ENCODE results near the gene ANGPTL4.

The ANGPTL4 gene

DNA sequence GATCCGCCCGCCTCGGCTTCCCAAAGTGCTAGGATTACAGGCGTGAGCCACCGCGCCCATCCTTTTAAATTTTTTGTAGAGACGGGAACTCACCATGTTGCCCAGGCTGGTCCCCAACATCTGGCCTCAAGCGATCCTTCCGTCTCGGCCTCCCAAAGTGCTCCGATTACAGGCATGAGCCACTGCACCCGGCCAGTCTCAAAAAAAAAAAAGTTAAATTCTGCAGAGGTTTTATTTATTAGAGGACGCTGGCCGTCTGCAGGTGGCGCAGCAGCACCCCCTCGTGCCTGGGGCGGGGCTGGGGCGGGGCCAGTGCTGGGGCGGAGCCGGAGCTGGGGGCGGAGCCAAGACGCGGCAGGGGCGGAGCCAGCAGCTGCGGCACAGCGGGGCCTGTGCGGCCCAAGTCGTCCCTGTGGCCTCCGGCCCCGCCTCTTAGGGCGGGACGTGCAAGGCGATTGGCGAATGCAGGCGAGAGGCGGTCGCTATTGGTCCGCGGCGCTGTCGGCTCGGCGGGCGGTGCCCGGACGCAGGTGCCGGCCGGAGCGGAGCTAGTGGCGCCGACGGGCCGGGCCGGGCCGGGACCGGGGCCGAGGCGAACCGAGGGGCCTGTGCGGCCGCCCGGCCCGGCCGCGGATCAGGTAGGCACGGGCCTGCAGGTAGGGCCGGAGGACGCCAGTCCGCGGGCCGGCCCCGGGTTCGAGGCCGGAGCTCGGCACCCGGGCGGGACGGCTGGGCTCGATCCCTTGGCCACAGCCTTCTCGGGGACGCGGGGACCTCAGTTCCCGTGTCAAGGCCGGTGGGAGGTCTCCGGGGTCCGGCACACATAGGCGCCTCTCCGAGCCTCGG is 49.1 kb downstream of the ANGPTL4 start, which contains the start of gene MARCHF2:
Gene MARCHF2, plus strand, starts transcription at position 523 of the 846 bp plus-strand sequence. CDS start 8,536 bp downstream, outside the sequence.
- in situ Hi-C loops (cut with HindIII; ENCODE audit: low sequenced_read_pairs), result no loop called here

DNA sequence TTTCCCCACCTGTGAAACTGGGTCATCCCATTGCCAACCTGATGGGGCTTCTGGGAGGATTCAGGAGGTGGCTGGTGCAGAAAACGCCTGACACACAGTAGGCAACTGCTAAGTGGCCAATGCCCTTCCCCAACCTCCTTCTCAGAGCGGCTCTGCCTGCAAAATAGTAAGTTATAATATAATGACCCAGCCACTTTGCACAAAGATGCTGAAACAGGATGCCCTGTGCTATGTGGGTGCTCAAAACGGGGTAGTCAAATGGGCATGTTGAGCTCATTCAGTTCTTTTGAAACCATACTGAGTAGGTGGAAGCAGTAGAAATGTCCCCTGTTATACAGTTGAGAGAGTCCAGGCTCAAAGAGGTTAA is 49.7 kb downstream of the ANGPTL4 start:
- in situ Hi-C loops (cut with HindIII; ENCODE audit: low sequenced_read_pairs), result no loop called here

DNA sequence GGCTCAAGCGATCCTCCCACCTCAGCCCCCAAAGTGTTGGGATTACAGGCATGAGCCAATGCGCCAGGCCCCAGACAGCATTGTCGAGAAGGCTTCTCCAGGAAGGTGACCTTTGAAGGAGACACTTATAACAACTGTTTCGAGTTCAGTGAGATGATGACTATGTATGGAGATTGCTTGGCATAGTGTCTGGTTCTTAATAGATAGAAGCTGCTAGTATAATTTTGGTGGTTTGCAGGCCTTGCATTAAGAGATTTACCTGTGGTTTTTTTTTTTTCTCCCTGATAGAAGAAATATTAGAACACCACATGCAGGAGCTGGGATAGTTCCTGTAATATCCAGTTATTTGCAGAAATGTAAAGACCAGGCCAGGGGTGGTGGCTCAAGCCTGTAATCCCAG is 52.8 kb downstream of the ANGPTL4 start:
- in situ Hi-C loops (cut with HindIII; ENCODE audit: low sequenced_read_pairs), result no loop called here

DNA sequence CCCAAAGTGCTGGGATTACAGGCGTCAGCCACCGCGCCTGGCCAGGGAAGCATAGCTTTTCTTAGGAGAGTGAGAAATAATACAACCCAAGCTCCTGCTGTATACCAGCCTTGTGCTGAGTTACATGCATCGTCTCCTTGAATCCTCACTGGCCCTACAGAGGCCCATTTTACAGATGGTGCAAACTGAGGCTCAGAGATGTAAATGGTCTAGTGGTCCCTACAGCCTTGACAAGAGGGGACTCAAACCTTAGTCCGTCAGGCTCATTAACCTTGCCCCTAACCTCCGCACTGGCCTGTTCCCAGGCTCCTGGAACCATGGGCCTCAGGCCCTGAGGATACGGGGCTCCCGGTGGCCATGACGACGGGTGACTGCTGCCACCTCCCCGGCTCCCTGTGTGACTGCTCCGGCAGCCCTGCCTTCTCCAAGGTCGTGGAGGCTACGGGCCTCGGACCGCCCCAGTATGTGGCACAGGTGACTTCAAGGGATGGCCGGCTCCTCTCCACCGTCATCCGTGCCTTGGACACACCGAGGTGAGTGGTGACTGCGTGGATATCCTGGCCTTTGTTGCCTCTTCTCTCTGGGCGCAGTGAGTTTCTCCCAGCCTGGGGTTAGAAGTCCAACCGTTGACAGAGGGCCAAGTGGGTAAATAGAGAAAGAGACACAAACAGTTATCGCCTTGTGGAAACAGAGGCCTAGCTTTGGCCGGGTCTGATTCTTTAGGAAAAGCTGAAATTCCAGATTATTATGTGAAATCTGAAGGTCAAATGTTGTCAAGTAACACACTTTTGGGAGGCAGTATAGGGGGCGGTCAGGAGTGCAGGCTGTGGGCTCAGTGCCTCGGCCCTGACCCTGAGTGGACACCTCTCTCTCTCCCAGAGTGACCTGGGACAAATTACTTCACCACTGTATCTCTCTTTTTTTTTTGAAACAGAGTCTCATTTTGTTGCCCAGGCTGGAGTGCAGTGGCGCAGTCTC is 57.8 kb downstream of the ANGPTL4 start:
- in situ Hi-C loops (cut with HindIII; ENCODE audit: low sequenced_read_pairs), result no loop called here

DNA sequence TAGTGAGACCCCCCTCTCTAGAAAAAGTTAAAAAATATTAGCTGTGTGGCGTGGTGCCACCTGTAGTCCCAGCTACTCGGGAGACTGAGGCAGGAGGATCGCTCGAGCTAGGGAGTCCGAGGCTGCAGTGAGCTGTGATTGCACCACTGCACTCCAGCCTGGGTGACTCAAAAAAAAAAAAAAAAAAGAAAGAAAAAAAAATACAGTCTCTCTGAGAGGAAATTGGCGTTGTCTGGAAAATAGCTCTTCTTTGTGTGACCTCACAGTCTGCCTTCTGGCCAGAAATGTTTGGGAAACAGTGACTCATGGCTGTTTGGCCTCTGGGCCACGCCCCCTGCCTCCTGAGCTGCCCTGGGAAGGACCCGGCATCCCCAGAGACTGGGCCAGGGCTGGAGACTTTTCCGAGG is 59.9 kb downstream of the ANGPTL4 start:
- in situ Hi-C loops (cut with HindIII; ENCODE audit: low sequenced_read_pairs), result no loop called here
